CD14-positive monocyte (primary cell): ENCODE results near the gene RNF26. TPM values are rescaled to one million over a fixed set of nuclear protein-coding genes. Genes with fewer than 3 reads are reported as not detected.

Experiments used
- DNase-seq, 3 donors: peaks; one replicate each; pipeline ENCODE4 v3.0.0-alpha.2; 2011 to 2022
- H2AFZ ChIP-seq: 2 replicates; pipeline ENCODE4 v1.6.0; 2012; ENCODE audit warnings: mild to moderate bottlenecking, low read depth, low read length, inconsistent platforms; ENCODE audit not compliant: insufficient read depth, poor library complexity, severe bottlenecking
- H3K27ac ChIP-seq, 2 donors: 1 replicate in 1 of 2; 2 replicates in 1 of 2; pipeline ENCODE4 v1.5.1; 2012 to 2013; ENCODE audit warnings: low read length in 2 of 2, control low read depth in 1 of 2, inconsistent platforms in 1 of 2, low read depth in 1 of 2, mild to moderate bottlenecking in 1 of 2
- H3K27me3 ChIP-seq, 2 donors: one replicate each; pipeline versions ENCODE4 v1.6.0 to v1.6.1; 2011 to 2013; ENCODE audit warnings: low read length in 2 of 2; ENCODE audit not compliant: control insufficient read depth in 2 of 2, insufficient read depth in 2 of 2
- H3K36me3 ChIP-seq, 2 donors: replicated peaks in 1 of 2; 1 replicate in 1 of 2; 2 replicates in 1 of 2; pipeline versions ENCODE4 v1.5.1 to v1.6.1; 2012 to 2013; ENCODE audit warnings: low read length in 2 of 2, control low read depth in 1 of 2, inconsistent platforms in 1 of 2, mild to moderate bottlenecking in 1 of 2; ENCODE audit not compliant: insufficient read depth in 2 of 2, control insufficient read depth in 1 of 2
- H3K4me1 ChIP-seq, 2 donors: 1 replicate in 1 of 2; 2 replicates in 1 of 2; pipeline versions ENCODE4 v1.5.1 to v1.6.1; 2012 to 2013; ENCODE audit warnings: low read length in 2 of 2, control low read depth in 1 of 2, inconsistent platforms in 1 of 2, mild to moderate bottlenecking in 1 of 2, moderate library complexity in 1 of 2; ENCODE audit not compliant: insufficient read depth in 2 of 2, control insufficient read depth in 1 of 2
- H3K4me2 ChIP-seq: replicated peaks from 2 replicates; pipeline ENCODE3; 2012; ENCODE audit warnings: low read length, moderate library complexity, mild to moderate bottlenecking; ENCODE audit not compliant: poor library complexity, severe bottlenecking; ENCODE audit errors: extremely low read depth
- H3K4me3 ChIP-seq, 3 experiments: fragments of 200-600 bp in 1 of 3; sonication (generic) in 1 of 3; replicated peaks in 1 of 3; 1 replicate in 2 of 3; 2 replicates in 1 of 3; pipeline ENCODE4 v1.5.1; 2011 to 2013; ENCODE audit warnings: low read length in 3 of 3, mild to moderate bottlenecking in 3 of 3, control low read depth in 2 of 3, low read depth in 2 of 3, inconsistent platforms in 1 of 3, moderate library complexity in 1 of 3
- H3K79me2 ChIP-seq: 2 replicates; pipeline ENCODE4 v1.6.0; 2012; ENCODE audit warnings: mild to moderate bottlenecking, control low read depth, inconsistent platforms, low read length, moderate library complexity; ENCODE audit not compliant: insufficient read depth
- H3K9ac ChIP-seq: 2 replicates; pipeline ENCODE4 v1.6.0; 2017; ENCODE audit warnings: low read length, mild to moderate bottlenecking; ENCODE audit not compliant: insufficient read depth, poor library complexity, severe bottlenecking
- H3K9me3 ChIP-seq, 2 donors: replicated peaks in 1 of 2; 1 replicate in 1 of 2; 2 replicates in 1 of 2; pipeline versions ENCODE4 v1.5.1 to v1.6.1; 2012 to 2013; ENCODE audit warnings: low read length in 2 of 2, control low read depth in 1 of 2; ENCODE audit not compliant: control insufficient read depth in 1 of 2, insufficient read depth in 1 of 2
- H4K20me1 ChIP-seq: 2 replicates; pipeline ENCODE4 v1.6.0; 2012; ENCODE audit warnings: mild to moderate bottlenecking, low read length, control low read depth, moderate library complexity; ENCODE audit not compliant: insufficient read depth
- H3K27ac Mint-ChIP-seq, 7 donors: one replicate each; pipeline ENCODE4 v1.8.0; 2020; ENCODE audit warnings: mild to moderate bottlenecking in 7 of 7, mixed read lengths in 7 of 7, moderate library complexity in 6 of 7, inconsistent platforms in 2 of 7
- H3K27me3 Mint-ChIP-seq, 3 donors: one replicate each; pipeline ENCODE4 v1.8.0; 2021 to 2022; ENCODE audit warnings: low read depth in 3 of 3, mild to moderate bottlenecking in 3 of 3, mixed read lengths in 3 of 3, moderate library complexity in 3 of 3, inconsistent platforms in 1 of 3
- H3K36me3 Mint-ChIP-seq, 2 donors: one replicate each; pipeline ENCODE4 v1.8.0; 2020; ENCODE audit warnings: mixed read lengths in 2 of 2, inconsistent platforms in 1 of 2, mild to moderate bottlenecking in 1 of 2
- H3K4me1 Mint-ChIP-seq: one replicate; pipeline ENCODE4 v1.8.0; 2020; ENCODE audit warnings: mild to moderate bottlenecking, mixed read lengths
- H3K4me3 Mint-ChIP-seq, 2 donors: one replicate each; pipeline ENCODE4 v1.8.0; 2020; ENCODE audit warnings: mild to moderate bottlenecking in 2 of 2, mixed read lengths in 2 of 2, moderate library complexity in 1 of 2
- H3K9me3 Mint-ChIP-seq, 7 donors: one replicate each; pipeline ENCODE4 v1.8.0; 2020 to 2022; ENCODE audit warnings: mixed read lengths in 7 of 7, mild to moderate bottlenecking in 6 of 7, moderate library complexity in 6 of 7, inconsistent platforms in 2 of 7
- CTCF ChIP-seq: fragments of 200-600 bp; IDR thresholded peaks from one replicate; pipeline ENCODE4 v1.8.0; 2022; ENCODE audit warnings: antibody characterized with exemption, mild to moderate bottlenecking
- WGBS: methylation state at CpG from one replicate; pipeline ENCODE4 v1.1.5; 2013; ENCODE audit warnings: missing lambda C conversion rate; ENCODE audit not compliant: insufficient coverage; 5-methylcytosine and 5-hydroxymethylcytosine counted together
- intact Hi-C, 2 donors: fragments of 100-400 bp; cut with micrococcal nuclease; formaldehyde crosslinking; loops; one replicate each; pipeline versions ENCODE4 v1.15.0 to v1.15.1; 2023
- polyA plus RNA-seq, 3 donors: library from polyadenylated mRNA; depleted of rRNA in 1 of 3; unstranded in 2 of 3; stranded (reverse) in 1 of 3; fragments of 300-500 nt in 2 of 3; fragments of >200 nt in 1 of 3; fragmentation: Illumina TruSeq in 2 of 3; gene quantifications; 1 replicate in 2 of 3; 2 replicates in 1 of 3; pipeline ENCODE4 v1.2.3, GENCODE V29; 2012 to 2021

The RNF26 gene
- polyA plus RNA-seq, 3 donors, result 6.8 to 27.6 (median 20.5) TPM

- H3K27me3 Mint-ChIP-seq, result peaks cover 52 to 64% (median 57%) of the 10 kb centered on the region in 3 donors
- peak in 1 of 3 donors; percentile 17 for DNase-seq
- H3K36me3 ChIP-seq, result no peaks in the 10 kb centered on the region
- H3K4me1 ChIP-seq, result peaks cover 29 to 32% of the 10 kb centered on the region in 2 donors
- peaks cover 0 to 1% of the 10 kb centered on the region in 2 donors for H3K9me3 ChIP-seq
- peaks cover 27% of the 10 kb centered on the region for H3K4me1 Mint-ChIP-seq
- peak overlapping the region; percentile 61 for H3K9ac ChIP-seq
- no peak overlapping the region for H3K27ac ChIP-seq
- H4K20me1 ChIP-seq, result no peaks in the 10 kb centered on the region
- H3K27ac Mint-ChIP-seq, result peak overlapping the region in 1 of 7 donors; percentile 46
- H3K9me3 Mint-ChIP-seq, result peaks cover 0 to 7% (median 0%) of the 10 kb centered on the region in 7 donors
- peaks cover 0 to 8% of the 10 kb centered on the region in 2 donors for H3K36me3 Mint-ChIP-seq
- H3K79me2 ChIP-seq, result no peaks in the 10 kb centered on the region
- no peak for TF ChIP-seq CTCF
- peak overlapping the region; percentile 80 to 91 for H3K4me3 Mint-ChIP-seq
- H3K4me3 ChIP-seq, result peak overlapping the region; percentile 35 to 77 (median 46)
- peak overlapping the region; percentile 91 for H2AFZ ChIP-seq
- intact Hi-C loops, result no loop called here
- WGBS, result 1% methylated on average over 45 of the region's 60 CpGs
- H3K4me2 ChIP-seq, result peak overlapping the region; percentile 92
- H3K27me3 ChIP-seq, result peaks cover 26 to 59% of the 10 kb centered on the region in 2 donors
Measured at GRCh38 chr11:119320776-119321524, 13.4 kb upstream of the RNF26 start.

GRCh38 chr11:119322360-119322739 is 12.0 kb upstream of the RNF26 start:
- TF ChIP-seq CTCF, result no peak
- Histone ChIP-seq H3K9me3 (no peaks in the 10 kb centered on the region), H3K36me3 (no peaks in the 10 kb centered on the region), H3K9ac (no peak overlapping the region), H3K4me1 (peaks cover 20 to 22% of the 10 kb centered on the region in 2 donors), H4K20me1 (no peaks in the 10 kb centered on the region), H3K27me3 (peaks cover 17 to 46% of the 10 kb centered on the region in 2 donors), H3K79me2 (no peaks in the 10 kb centered on the region), H2AFZ (no peak overlapping the region), H3K4me3 (peak overlapping the region in 1 of 3 experiments; percentile 77), H3K4me2 (peak overlapping the region; percentile 92), H3K27ac (no peak overlapping the region)
- intact Hi-C loops, result no loop called here
- H3K36me3 Mint-ChIP-seq, result peaks cover 0 to 8% of the 10 kb centered on the region in 2 donors
- peaks cover 44 to 50% (median 47%) of the 10 kb centered on the region in 3 donors for H3K27me3 Mint-ChIP-seq
- H3K4me1 Mint-ChIP-seq, result peaks cover 24% of the 10 kb centered on the region
- H3K4me3 Mint-ChIP-seq, result peak overlapping the region in 1 of 2 donors; percentile 39
- DNase-seq, result peak in 1 of 3 donors; percentile 2
- 50% methylated on average over 6 of the region's 6 CpGs for WGBS
- H3K27ac Mint-ChIP-seq, result no peak overlapping the region
- H3K9me3 Mint-ChIP-seq, result peaks cover 0 to 7% (median 0%) of the 10 kb centered on the region in 7 donors
